ENCODE measurements around the gene BICRAL.
"Not testable (repeated sequence)": the region's sequence is repeated elsewhere in the genome, so short reads cannot be mapped to it uniquely, and the experiment has no call there.

The BICRAL gene

DNA sequence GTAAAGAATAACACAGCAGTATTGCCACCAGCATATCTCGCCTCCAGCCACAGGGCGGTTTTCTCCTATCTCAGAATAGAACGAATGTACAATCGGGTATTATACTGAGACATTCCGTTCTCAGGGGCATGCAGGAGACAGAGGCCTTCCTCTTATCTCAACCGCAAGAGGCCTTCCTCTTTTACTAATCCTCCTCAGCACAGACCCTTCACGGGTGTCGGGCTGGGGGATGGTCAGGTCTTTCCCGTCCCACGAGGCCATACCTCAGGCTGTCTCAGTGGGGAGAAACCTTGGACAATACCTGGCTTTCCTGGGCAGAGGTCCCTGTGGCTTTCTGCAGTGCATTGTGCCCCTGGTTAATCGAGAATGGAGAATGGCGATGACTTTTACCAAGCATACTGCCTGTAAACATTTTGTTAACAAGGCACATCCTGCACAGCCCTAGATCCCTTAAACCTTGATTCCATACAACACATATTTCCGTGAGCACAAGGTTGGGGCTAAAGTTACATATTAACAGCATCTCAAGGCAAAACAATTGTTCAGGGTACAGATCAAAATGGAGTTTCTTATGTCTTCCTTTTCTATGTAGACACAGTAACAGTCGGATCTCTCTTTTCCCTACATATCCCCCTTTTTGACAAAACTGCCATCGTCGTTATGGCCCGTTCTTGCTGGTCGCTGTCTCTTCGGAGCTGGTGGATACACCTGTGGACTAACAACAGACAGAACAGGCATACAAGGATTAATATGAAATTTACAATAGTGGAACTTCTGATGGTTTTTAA lies 112.4 kb downstream of the BICRAL start:
- DNase-seq (ENCODE audit: low read depth in 4 of 4, low spot score in 1 of 4) = not testable (repeated sequence)

GRCh38 chr6:42896178-42896719 lies 114.4 kb downstream of the BICRAL start:
- no peak for DNase-seq (ENCODE audit: low read depth in 4 of 4, low spot score in 1 of 4)

- peak; percentile 46 to 68 (median 56) for DNase-seq (ENCODE audit: low read depth in 4 of 4, low spot score in 1 of 4)
These were observed 117.1 kb downstream of the BICRAL start for GRCh38 chr6:42898891-42899361.

- DNase-seq (ENCODE audit: low read depth in 4 of 4, low spot score in 1 of 4) = no peak
These were observed 118.0 kb downstream of the BICRAL start for GRCh38 chr6:42899871-42900270.

GRCh38 chr6:42901538-42901957 lies 119.7 kb downstream of the BICRAL start:
- DNase-seq (ENCODE audit: low read depth in 4 of 4, low spot score in 1 of 4) = peak; percentile 33 to 53 (median 45)

GRCh38 chr6:42902429-42903263 lies 120.8 kb downstream of the BICRAL start:
- not testable (repeated sequence) for DNase-seq (ENCODE audit: low read depth in 4 of 4, low spot score in 1 of 4)

- DNase-seq (ENCODE audit: low read depth in 4 of 4, low spot score in 1 of 4) = no peak
These were observed 122.6 kb downstream of the BICRAL start for GRCh38 chr6:42904467-42904866.

GRCh38 chr6:42907336-42907735 lies 125.5 kb downstream of the BICRAL start:
- DNase-seq (ENCODE audit: low read depth in 4 of 4, low spot score in 1 of 4) = no peak

DNA sequence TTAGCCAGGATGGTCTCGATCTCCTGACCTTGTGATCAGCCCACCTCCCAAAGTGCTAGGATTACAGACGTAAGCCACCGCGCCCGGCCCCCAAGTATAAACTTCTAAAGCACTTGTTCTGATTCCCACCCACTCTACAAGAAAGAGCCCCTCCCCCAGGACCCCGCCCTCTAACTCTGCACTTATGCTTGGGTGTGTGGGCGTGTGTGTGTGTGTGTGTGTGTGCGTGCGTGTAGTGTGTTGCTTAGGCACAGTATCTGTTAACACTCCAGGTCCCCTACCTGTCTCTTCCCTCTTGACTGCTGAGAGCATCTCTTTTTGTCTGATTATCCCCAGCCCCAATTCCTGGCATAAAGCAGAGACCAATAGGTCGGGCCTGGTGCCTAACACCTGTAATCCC lies 128.0 kb downstream of the BICRAL start:
- DNase-seq (ENCODE audit: low read depth in 4 of 4, low spot score in 1 of 4) = no peak

GRCh38 chr6:42911171-42912021 lies 129.5 kb downstream of the BICRAL start:
- DNase-seq (ENCODE audit: low read depth in 4 of 4, low spot score in 1 of 4) = no peak

- no peak for DNase-seq (ENCODE audit: low read depth in 4 of 4, low spot score in 1 of 4)
These were observed 132.7 kb downstream of the BICRAL start for GRCh38 chr6:42914546-42914945.

DNA sequence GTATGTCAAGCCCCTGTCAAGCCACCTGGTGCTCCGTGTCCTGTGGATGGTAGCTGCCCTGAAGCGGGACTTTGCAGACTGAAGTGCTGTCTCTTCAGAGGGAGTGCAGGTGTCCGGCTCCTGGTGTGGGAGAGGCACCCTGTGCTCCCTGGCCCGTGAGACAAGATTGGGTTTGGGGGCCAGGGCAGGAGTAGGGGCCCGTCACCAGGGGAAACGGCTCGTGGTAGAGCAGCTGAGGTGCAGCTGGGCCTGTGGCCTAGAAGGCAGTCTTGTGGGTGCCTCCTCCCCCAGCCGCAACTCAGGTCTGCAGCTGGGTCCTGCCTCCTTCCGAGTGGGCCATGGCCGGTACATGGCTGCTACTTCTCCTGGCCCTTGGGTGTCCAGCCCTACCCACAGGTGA lies 133.9 kb downstream of the BICRAL start, which contains the start of gene PTCRA:
Gene PTCRA (plus strand): TSS at position 322 of the 400 bp plus-strand sequence. CDS start 17 bp downstream, at position 339.
- DNase-seq (ENCODE audit: low read depth in 4 of 4, low spot score in 1 of 4) = no peak

- DNase-seq (ENCODE audit: low read depth in 4 of 4, low spot score in 1 of 4) = no peak
These were observed 134.4 kb downstream of the BICRAL start for GRCh38 chr6:42916288-42916687.

Data from stimulated activated CD4-positive, alpha-beta T cell treated with anti-CD3 and anti-CD28 coated beads, Interleukin-1b, Interleukin-23, amount 100 ng/mL, for 24 hours (primary cell).